H9 (cell line): ENCODE results near the gene SLC22A16. TPM values are rescaled to one million over a fixed set of nuclear protein-coding genes. Genes with fewer than 3 reads are reported as not detected.

Experiments
- DNase-seq: peaks from one replicate; pipeline ENCODE4 v3.0.0-alpha.2; 2017
- H2AFZ ChIP-seq: one replicate; pipeline ENCODE4 v1.6.1; 2013; ENCODE audit warnings: mild to moderate bottlenecking, low read length, control low read depth, moderate library complexity
- H2AK5ac ChIP-seq: 2 replicates; pipeline ENCODE4 v1.6.1; 2013; ENCODE audit warnings: low read length, control low read depth, mixed read lengths; ENCODE audit not compliant: insufficient read length
- H2BK120ac ChIP-seq: one replicate; pipeline ENCODE4 v1.6.1; 2013; ENCODE audit warnings: low read depth, mild to moderate bottlenecking, low read length, control low read depth, inconsistent platforms; ENCODE audit not compliant: poor library complexity, severe bottlenecking
- H2BK12ac ChIP-seq: 2 replicates; pipeline ENCODE4 v1.6.1; 2013; ENCODE audit warnings: low read length, control low read depth, mixed read lengths, low read depth; ENCODE audit not compliant: insufficient read length
- H2BK15ac ChIP-seq: 2 replicates; pipeline ENCODE4 v1.6.1; 2013; ENCODE audit warnings: low read depth, low read length, control low read depth
- H2BK20ac ChIP-seq: one replicate; pipeline ENCODE4 v1.6.1; 2013; ENCODE audit warnings: low read depth, mild to moderate bottlenecking, low read length, control low read depth, inconsistent platforms; ENCODE audit not compliant: poor library complexity, severe bottlenecking
- H2BK5ac ChIP-seq: 2 replicates; pipeline ENCODE4 v1.6.1; 2013; ENCODE audit warnings: low read length, control low read depth, mixed read lengths; ENCODE audit not compliant: insufficient read length
- H3K14ac ChIP-seq: 2 replicates; pipeline ENCODE4 v1.6.1; 2013; ENCODE audit warnings: low read length, control low read depth; ENCODE audit not compliant: insufficient read depth
- H3K18ac ChIP-seq: 2 replicates; pipeline ENCODE4 v1.6.1; 2013; ENCODE audit warnings: low read depth, mild to moderate bottlenecking, mixed read lengths, low read length, control low read depth; ENCODE audit not compliant: insufficient read length
- H3K23ac ChIP-seq: 2 replicates; pipeline ENCODE4 v1.6.1; 2013; ENCODE audit warnings: low read length, control low read depth, mixed read lengths, low read depth; ENCODE audit not compliant: insufficient read length
- H3K23me2 ChIP-seq: 2 replicates; pipeline ENCODE4 v1.6.1; 2013; ENCODE audit warnings: low read depth, mild to moderate bottlenecking, mixed read lengths, low read length, control low read depth; ENCODE audit not compliant: insufficient read length, poor library complexity, severe bottlenecking
- H3K27ac ChIP-seq: 2 replicates; pipeline ENCODE4 v1.5.1; 2013; ENCODE audit warnings: low read length, control low read depth, mixed read lengths, low read depth; ENCODE audit not compliant: insufficient read length
- H3K27me3 ChIP-seq: 2 replicates; pipeline ENCODE4 v1.6.1; 2013; ENCODE audit warnings: low read length, control low read depth, inconsistent platforms; ENCODE audit not compliant: insufficient read depth
- H3K4ac ChIP-seq: 2 replicates; pipeline ENCODE4 v1.6.1; 2013; ENCODE audit warnings: low read depth, mild to moderate bottlenecking, control low read depth, inconsistent platforms, low read length, moderate library complexity
- H3K4me1 ChIP-seq: 2 replicates; pipeline ENCODE4 v1.6.1; 2013; ENCODE audit warnings: low read length, control low read depth, inconsistent platforms; ENCODE audit not compliant: insufficient read depth
- H3K4me2 ChIP-seq: 2 replicates; pipeline ENCODE4 v1.6.1; 2013; ENCODE audit warnings: low read length, control low read depth, mixed read lengths; ENCODE audit not compliant: insufficient read length, insufficient read depth
- H3K56ac ChIP-seq: 2 replicates; pipeline ENCODE4 v1.6.1; 2013; ENCODE audit warnings: low read depth, mild to moderate bottlenecking, mixed read lengths, low read length, control low read depth; ENCODE audit not compliant: insufficient read length
- H3K79me1 ChIP-seq: 2 replicates; pipeline ENCODE4 v1.6.1; 2013; ENCODE audit warnings: low read depth, mild to moderate bottlenecking, moderate library complexity, low read length, control low read depth, inconsistent platforms; ENCODE audit not compliant: insufficient read depth, poor library complexity, severe bottlenecking
- H3K79me2 ChIP-seq: 2 replicates; pipeline ENCODE4 v1.6.1; 2013; ENCODE audit warnings: low read length, control low read depth, inconsistent platforms; ENCODE audit not compliant: insufficient read depth
- H3K9ac ChIP-seq: 2 replicates; pipeline ENCODE4 v1.6.1; 2013; ENCODE audit warnings: low read length, control low read depth, mixed read lengths; ENCODE audit not compliant: insufficient read length; ENCODE audit errors: extremely low read depth
- H3K9me3 ChIP-seq: one replicate; pipeline ENCODE4 v1.6.1; 2013; ENCODE audit warnings: low read depth, low read length, inconsistent platforms; ENCODE audit not compliant: control insufficient read depth
- H3T11ph ChIP-seq: one replicate; pipeline ENCODE4 v1.6.1; 2013; ENCODE audit warnings: mild to moderate bottlenecking, low read length, control low read depth, inconsistent platforms
- H4K20me1 ChIP-seq: one replicate; pipeline ENCODE4 v1.6.1; 2013; ENCODE audit not compliant: control insufficient read depth, insufficient read length, insufficient read depth
- H4K5ac ChIP-seq: 2 replicates; pipeline ENCODE4 v1.6.1; 2013; ENCODE audit warnings: low read depth, mild to moderate bottlenecking, mixed read lengths, low read length, control low read depth; ENCODE audit not compliant: insufficient read length
- H4K8ac ChIP-seq: replicated peaks from 2 replicates; pipeline ENCODE4 v1.6.1; 2013; ENCODE audit warnings: low read length, control low read depth, mixed read lengths, low read depth; ENCODE audit not compliant: insufficient read length
- H4K91ac ChIP-seq: 2 replicates; pipeline ENCODE4 v1.6.1; 2013; ENCODE audit warnings: low read depth, mild to moderate bottlenecking, moderate library complexity, mixed read lengths, low read length, control low read depth; ENCODE audit not compliant: insufficient read length
- H3K27ac Mint-ChIP-seq, 3 experiments: 2 replicates in 2 of 3; 3 replicates in 1 of 3; pipeline ENCODE4 v1.8.0; 2020 to 2021; ENCODE audit warnings: mixed read lengths in 3 of 3, mild to moderate bottlenecking in 1 of 3, moderate library complexity in 1 of 3
- H3K27me3 Mint-ChIP-seq: 2 replicates; pipeline ENCODE4 v1.8.0; 2021; ENCODE audit warnings: low read depth, mild to moderate bottlenecking, moderate library complexity, mixed read lengths
- H3K36me3 Mint-ChIP-seq, 3 experiments: 2 replicates in 2 of 3; 3 replicates in 1 of 3; pipeline ENCODE4 v1.8.0; 2020 to 2021; ENCODE audit warnings: low read depth in 3 of 3, mixed read lengths in 3 of 3; ENCODE audit not compliant: insufficient read depth in 1 of 3
- H3K4me1 Mint-ChIP-seq, 2 experiments: 2 replicates each; pipeline ENCODE4 v1.8.0; 2020; ENCODE audit warnings: mixed read lengths in 2 of 2
- H3K4me3 Mint-ChIP-seq, 2 experiments: 2 replicates in 1 of 2; 3 replicates in 1 of 2; pipeline ENCODE4 v1.8.0; 2020 to 2021; ENCODE audit warnings: mild to moderate bottlenecking in 2 of 2, mixed read lengths in 2 of 2, moderate library complexity in 1 of 2
- H3K9me3 Mint-ChIP-seq, 2 experiments: 2 replicates in 1 of 2; 3 replicates in 1 of 2; pipeline ENCODE4 v1.8.0; 2020; ENCODE audit warnings: mild to moderate bottlenecking in 2 of 2, mixed read lengths in 2 of 2, moderate library complexity in 1 of 2
- WGBS: extraction: QIAGEN DNeasy Blood & Tissue Kit; methylation state at CpG from one replicate; pipeline ENCODE4 v1.1.7; 2013; ENCODE audit warnings: missing lambda C conversion rate, low lambda C conversion rate, mixed read lengths; ENCODE audit not compliant: insufficient read length; ENCODE audit errors: extremely low coverage; 5-methylcytosine and 5-hydroxymethylcytosine counted together
- total RNA-seq: library from RNA; stranded (reverse); gene quantifications from 2 replicates; pipeline ENCODE4 v1.2.1, GENCODE V29; 2021
- TF ChIP-seq, protein P1 (sequence below): fragments of 200-600 bp; sonication (generic); conservative IDR thresholded peaks from 3 replicates; pipeline ENCODE4 v1.8.0; 2021; ENCODE audit warnings: antibody characterized with exemption, mild to moderate bottlenecking

Gene SLC22A16
- total RNA-seq, 1 experiment from 2014 or later, result not detected

DNA sequence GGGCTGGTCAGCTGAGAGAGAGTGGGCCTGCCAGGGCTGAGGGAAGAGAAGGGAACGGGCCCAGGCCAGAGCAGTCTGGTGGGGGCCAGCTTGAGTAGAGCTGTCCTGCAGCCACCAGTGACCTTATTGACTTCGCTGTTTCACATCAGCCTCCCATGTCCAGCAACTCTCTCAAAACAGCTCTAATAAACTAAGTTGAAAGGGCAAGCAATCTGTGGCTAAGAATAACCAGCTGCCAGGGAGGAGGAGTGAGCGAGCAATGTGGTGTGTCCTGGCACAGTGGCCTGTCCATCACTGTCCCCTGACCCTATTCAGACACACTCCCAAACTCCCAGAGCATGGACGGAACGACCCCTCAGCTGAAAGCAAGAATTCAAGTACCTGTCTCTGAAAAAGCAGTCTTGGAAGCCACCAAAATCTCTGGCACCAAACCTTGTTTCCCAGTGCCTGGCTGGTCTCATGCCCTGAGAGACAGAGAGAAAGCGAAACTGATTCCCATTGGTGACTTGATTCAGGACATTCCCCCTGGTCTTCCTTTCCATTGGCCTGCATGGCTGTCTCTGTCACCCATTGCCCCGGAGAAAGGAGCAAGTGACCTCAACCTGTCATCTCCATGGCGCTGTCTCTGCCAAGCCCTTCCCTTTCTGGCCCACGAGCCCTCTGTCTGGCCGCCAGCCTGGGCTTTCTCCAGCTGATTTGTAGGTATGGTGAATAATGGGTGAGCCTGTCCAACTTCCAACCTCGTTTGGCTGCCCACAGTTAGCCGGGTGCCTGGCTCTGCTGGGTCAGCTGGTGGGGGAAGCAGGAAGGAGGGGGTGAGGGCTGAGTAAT lies 61.1 kb downstream of the SLC22A16 start, which contains the start of gene DDO:
DDO (minus strand) TSS at position 490 of the 831 bp plus-strand sequence. CDS start 2,113 bp downstream, outside the sequence.
- no peak within 1 kb of the TSS for H3K4ac ChIP-seq
- no peak within 1 kb of the TSS for H4K5ac ChIP-seq
- no peak within 1 kb of the TSS for H2BK5ac ChIP-seq
- H3K27ac ChIP-seq, result no peak within 1 kb of the TSS
- WGBS, result no CpG with 5 or more reads among the region's 12 CpGs
- H3K27me3 ChIP-seq, result no peaks in the 10 kb centered on the region
- no peak within 1 kb of the TSS for H3K18ac ChIP-seq
- no peak within 1 kb of the TSS for H3T11ph ChIP-seq
- H3K36me3 Mint-ChIP-seq, result peaks cover 0 to 6% (median 4%) of the 10 kb centered on the region in 3 experiments; a peak in 1 of 7 replicates
- no peak within 1 kb of the TSS for H2AK5ac ChIP-seq
- H3K9me3 ChIP-seq, result no peaks in the 10 kb centered on the region
- no peak within 1 kb of the TSS for H2BK20ac ChIP-seq
- peaks cover 5% of the 10 kb centered on the region for H3K27me3 Mint-ChIP-seq
- H3K9ac ChIP-seq, result no peak within 1 kb of the TSS
- H3K79me2 ChIP-seq, result no peaks in the 10 kb centered on the region
- no peak within 1 kb of the TSS; a peak in 1 of 5 replicates for H3K4me3 Mint-ChIP-seq
- no peaks in the 10 kb centered on the region for H3K23me2 ChIP-seq
- H2BK15ac ChIP-seq, result no peak within 1 kb of the TSS
- no peak within 1 kb of the TSS for H3K27ac Mint-ChIP-seq
- no peaks in the 10 kb centered on the region for H4K20me1 ChIP-seq
- no peak within 1 kb of the TSS for H2BK120ac ChIP-seq
- no peak within 1 kb of the TSS for H2BK12ac ChIP-seq
- H3K4me2 ChIP-seq, result no peak within 1 kb of the TSS
- H3K79me1 ChIP-seq, result no peaks in the 10 kb centered on the region
- no peak within 1 kb of the TSS for H4K91ac ChIP-seq
- no peaks in the 10 kb centered on the region for H3K4me1 Mint-ChIP-seq
- no peak within 1 kb of the TSS for H2AFZ ChIP-seq
- DNase-seq, result no peak
- no peak within 1 kb of the TSS for H3K14ac ChIP-seq
- no peaks in the 10 kb centered on the region for H3K4me1 ChIP-seq
- H3K56ac ChIP-seq, result no peak within 1 kb of the TSS
- TF ChIP-seq, protein P1, sequence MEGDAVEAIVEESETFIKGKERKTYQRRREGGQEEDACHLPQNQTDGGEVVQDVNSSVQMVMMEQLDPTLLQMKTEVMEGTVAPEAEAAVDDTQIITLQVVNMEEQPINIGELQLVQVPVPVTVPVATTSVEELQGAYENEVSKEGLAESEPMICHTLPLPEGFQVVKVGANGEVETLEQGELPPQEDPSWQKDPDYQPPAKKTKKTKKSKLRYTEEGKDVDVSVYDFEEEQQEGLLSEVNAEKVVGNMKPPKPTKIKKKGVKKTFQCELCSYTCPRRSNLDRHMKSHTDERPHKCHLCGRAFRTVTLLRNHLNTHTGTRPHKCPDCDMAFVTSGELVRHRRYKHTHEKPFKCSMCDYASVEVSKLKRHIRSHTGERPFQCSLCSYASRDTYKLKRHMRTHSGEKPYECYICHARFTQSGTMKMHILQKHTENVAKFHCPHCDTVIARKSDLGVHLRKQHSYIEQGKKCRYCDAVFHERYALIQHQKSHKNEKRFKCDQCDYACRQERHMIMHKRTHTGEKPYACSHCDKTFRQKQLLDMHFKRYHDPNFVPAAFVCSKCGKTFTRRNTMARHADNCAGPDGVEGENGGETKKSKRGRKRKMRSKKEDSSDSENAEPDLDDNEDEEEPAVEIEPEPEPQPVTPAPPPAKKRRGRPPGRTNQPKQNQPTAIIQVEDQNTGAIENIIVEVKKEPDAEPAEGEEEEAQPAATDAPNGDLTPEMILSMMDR, result no peak
- no peak within 1 kb of the TSS for H3K23ac ChIP-seq
- no peak within 1 kb of the TSS for H4K8ac ChIP-seq
- peaks cover 4 to 7% of the 10 kb centered on the region in 2 experiments; a peak in 3 of 5 replicates for H3K9me3 Mint-ChIP-seq
